Endothelial cell of umbilical vein (primary cell): ENCODE results near the gene OVOL1.

ENCODE experiments used
- CTCF ChIP-seq, 2 donors: IDR thresholded peaks; 1 replicate in 1 of 2; 2 replicates in 1 of 2; pipeline ENCODE4 v1.5.1; 2011; ENCODE audit warnings: low read length in 2 of 2, mild to moderate bottlenecking in 2 of 2, moderate library complexity in 2 of 2, control low read depth in 1 of 2, inconsistent platforms in 1 of 2, low read depth in 1 of 2; ENCODE audit not compliant: insufficient read depth in 1 of 2; ENCODE audit errors: extremely low read depth in 1 of 2
- EZH2 ChIP-seq: IDR thresholded peaks from 2 replicates; pipeline ENCODE4 v1.6.1; 2012; ENCODE audit warnings: borderline replicate concordance, low read depth, mild to moderate bottlenecking, moderate library complexity, low read length, inconsistent platforms; ENCODE audit not compliant: severe bottlenecking
- FOS ChIP-seq: IDR thresholded peaks from 2 replicates; pipeline ENCODE4 v1.6.1; 2011; ENCODE audit warnings: mild to moderate bottlenecking, low read length, moderate library complexity, borderline replicate concordance; ENCODE audit not compliant: insufficient read depth
- JUN ChIP-seq: IDR thresholded peaks from 2 replicates; pipeline ENCODE4 v1.6.1; 2011; ENCODE audit warnings: borderline replicate concordance, low read depth; ENCODE audit not compliant: insufficient read length, insufficient read depth
- MAX ChIP-seq: IDR thresholded peaks from 2 replicates; pipeline ENCODE4 v1.6.1; 2011; ENCODE audit not compliant: insufficient read depth, insufficient read length
- POLR2A ChIP-seq: IDR thresholded peaks from 2 replicates; pipeline ENCODE4 v1.6.1; 2012; ENCODE audit warnings: low read depth, mild to moderate bottlenecking, control low read depth, low read length
- POLR2AphosphoS5 ChIP-seq: IDR thresholded peaks from 2 replicates; pipeline ENCODE4 v1.6.1; 2012; ENCODE audit warnings: low read depth, mild to moderate bottlenecking, control low read depth, low read length, moderate library complexity; ENCODE audit not compliant: insufficient read depth

- TF ChIP-seq CTCF (IDR thresholded peaks at IDR 0.05; ENCODE audit: extremely low read depth in 1 of 2, insufficient read depth in 1 of 2, low read depth in 1 of 2, low read length in 2 of 2) (no peak), MAX (no peak), POLR2A (no peak), FOS (no peak), EZH2 (no peak), JUN (no peak), POLR2AphosphoS5 (no peak)
Observed at GRCh38 chr11:65790902-65791650, 4.2 kb downstream of the OVOL1 start.
